Fibroblast of gingiva (primary cell): Measurements from ENCODE around the gene TUBGCP3.
A peak's percentile ranks its signal among the peaks of the same experiment; 100 is the strongest.
"Not testable (repeated sequence)": the region's sequence is repeated elsewhere in the genome, so short reads cannot be mapped to it uniquely, and the experiment has no call there.

Source experiments
- DNase-seq: peaks from one replicate; pipeline ENCODE4 v3.0.0-alpha.2; 2011; ENCODE audit warnings: low read depth

TUBGCP3 gene

GRCh38 chr13:112576768-112577167 lies 11.2 kb downstream of the TUBGCP3 start:
- no peak for DNase-seq

GRCh38 chr13:112576191-112576590 lies 11.8 kb downstream of the TUBGCP3 start:
- DNase-seq, result no peak

GRCh38 chr13:112575675-112576074 lies 12.3 kb downstream of the TUBGCP3 start:
- DNase-seq, result peak; percentile 65

GRCh38 chr13:112574834-112575613 lies 12.9 kb downstream of the TUBGCP3 start:
- no peak for DNase-seq

GRCh38 chr13:112574416-112574815 lies 13.5 kb downstream of the TUBGCP3 start:
- no peak for DNase-seq

- no peak for DNase-seq
These were observed 14.2 kb downstream of the TUBGCP3 start for GRCh38 chr13:112573710-112574109.

- DNase-seq, result no peak
These were observed 15.6 kb downstream of the TUBGCP3 start for GRCh38 chr13:112572366-112572765.

- DNase-seq, result no peak
These were observed 18.1 kb downstream of the TUBGCP3 start for GRCh38 chr13:112569821-112570220.

GRCh38 chr13:112567161-112567862 lies 20.6 kb downstream of the TUBGCP3 start:
- DNase-seq, result no peak

GRCh38 chr13:112562786-112563383 lies 25.1 kb downstream of the TUBGCP3 start:
- no peak for DNase-seq

- no peak for DNase-seq
These were observed 25.7 kb downstream of the TUBGCP3 start for GRCh38 chr13:112562254-112562653.

GRCh38 chr13:112561478-112561877 lies 26.5 kb downstream of the TUBGCP3 start:
- DNase-seq, result no peak

GRCh38 chr13:112558696-112559418 lies 29.1 kb downstream of the TUBGCP3 start:
- no peak for DNase-seq

- no peak for DNase-seq
These were observed 31.4 kb downstream of the TUBGCP3 start for GRCh38 chr13:112556600-112556999.

GRCh38 chr13:112554214-112554850 lies 33.6 kb downstream of the TUBGCP3 start:
- DNase-seq, result no peak

- DNase-seq, result not testable (repeated sequence)
These were observed 39.0 kb downstream of the TUBGCP3 start for GRCh38 chr13:112548975-112549374.

GRCh38 chr13:112545856-112546255 lies 42.1 kb downstream of the TUBGCP3 start:
- DNase-seq, result peak; percentile 47

GRCh38 chr13:112532837-112533745 lies 54.9 kb downstream of the TUBGCP3 start:
- DNase-seq, result no peak

GRCh38 chr13:112531263-112531794 lies 56.6 kb downstream of the TUBGCP3 start:
- DNase-seq, result no peak

GRCh38 chr13:112530861-112531260 lies 57.1 kb downstream of the TUBGCP3 start:
- DNase-seq, result no peak

- DNase-seq, result no peak
These were observed 58.7 kb downstream of the TUBGCP3 start for GRCh38 chr13:112529216-112529615.
